K562 (cell line): Measurements from ENCODE around the gene MGST2. TPM values are rescaled to one million over a fixed set of nuclear protein-coding genes. Genes with fewer than 3 reads are reported as not detected.

ENCODE experiments used
- ATAC-seq: fragments of 200-7000 bp; cut with Tn5 transposase; 3 replicates; pipeline ENCODE4 v1.9.1; 2020; ENCODE audit warnings: moderate library complexity
- BruUV-seq: library from RNA; stranded (reverse); fragments of 400-500 nt; replicated peaks from 2 replicates; lab custom pipeline; 2021; lab: Mats Ljungman, UMichigan
- CTCF ChIA-PET: fragments of 300-600 bp; formaldehyde crosslinking; extraction: SDS; loops from one replicate; lab custom pipeline; 2021; ENCODE audit warnings: low intra/inter-chr PET ratio; lab: Yijun Ruan, JAX
- POLR2A ChIA-PET: fragments of 300-600, 350-650 bp; sonication (Branson Sonifier 250); formaldehyde crosslinking; extraction: SDS; loops from one replicate; lab custom pipeline; 2021; ENCODE audit warnings: antibody characterized with exemption, inconsistent platforms; lab: Yijun Ruan, JAX
- DNase-seq, 4 experiments: peaks; one replicate each; pipeline versions ENCODE4 v3.0.0 to v3.0.0-alpha.2; 2011 to 2018; ENCODE audit warnings: low spot score in 3 of 4, mixed read lengths in 3 of 4; ENCODE audit errors: extremely low read depth in 1 of 4
- FAIRE-seq: peaks from 2 replicates; lab custom pipeline; 2011; peaks lifted over from hg19 to GRCh38; lab: Jason Lieb, UNC
- H2AFZ ChIP-seq: 2 replicates; pipeline ENCODE4 v1.6.0; 2011; ENCODE audit warnings: low read depth, low read length, control low read depth, inconsistent platforms
- H3K27ac ChIP-seq: fragments of 200-600 bp; 3 replicates; pipeline ENCODE4 v1.8.0; 2011; ENCODE audit warnings: low read depth, mild to moderate bottlenecking, control low read depth, inconsistent platforms, low read length, moderate library complexity, mixed read lengths; ENCODE audit errors: extremely low read depth
- H3K27me3 ChIP-seq, 2 experiments: fragments of 300-600 bp in 1 of 2; 2 replicates in 1 of 2; 3 replicates in 1 of 2; pipeline versions ENCODE4 v1.6.0 to v1.8.0; 2011; ENCODE audit warnings: inconsistent platforms in 2 of 2, low read length in 2 of 2, mild to moderate bottlenecking in 1 of 2, mixed read lengths in 1 of 2, moderate library complexity in 1 of 2; ENCODE audit not compliant: control insufficient read depth in 2 of 2, insufficient read depth in 2 of 2
- H3K36me3 ChIP-seq: fragments of 300-600 bp; 3 replicates; pipeline ENCODE4 v1.8.0; 2011; ENCODE audit warnings: mild to moderate bottlenecking, low read length, inconsistent platforms; ENCODE audit not compliant: control insufficient read depth, insufficient read depth
- H3K4me1 ChIP-seq, 2 experiments: fragments of 200-600 bp in 1 of 2; replicated peaks in 1 of 2; 2 replicates in 1 of 2; 3 replicates in 1 of 2; pipeline versions ENCODE4 v1.5.1 to v1.8.0; 2011; ENCODE audit warnings: inconsistent platforms in 2 of 2, low read length in 2 of 2, mild to moderate bottlenecking in 1 of 2, mixed read lengths in 1 of 2, moderate library complexity in 1 of 2; ENCODE audit not compliant: control insufficient read depth in 2 of 2, insufficient read depth in 2 of 2
- H3K4me2 ChIP-seq: 2 replicates; pipeline ENCODE4 v1.6.1; 2011; ENCODE audit warnings: low read length, control low read depth, inconsistent platforms, mixed read lengths; ENCODE audit not compliant: insufficient read depth
- H3K4me3 ChIP-seq: fragments of 200-600 bp; sonication (generic), shearing (Covaris generic); 2 replicates; pipeline ENCODE4 v1.5.1; 2016; ENCODE audit warnings: control low read depth, inconsistent platforms
- H3K79me2 ChIP-seq: fragments of 200-600 bp; 3 replicates; pipeline ENCODE4 v1.8.0; 2011; ENCODE audit warnings: low read length, inconsistent platforms; ENCODE audit not compliant: control insufficient read depth, insufficient read depth
- H3K9ac ChIP-seq, 2 experiments: 2 replicates each; pipeline versions ENCODE4 v1.6.0 to v1.6.1; 2011; ENCODE audit warnings: low read depth in 2 of 2, low read length in 2 of 2, control low read depth in 1 of 2, inconsistent platforms in 1 of 2, mild to moderate bottlenecking in 1 of 2, mixed read lengths in 1 of 2; ENCODE audit not compliant: insufficient read depth in 1 of 2
- H3K9me1 ChIP-seq: one replicate; pipeline ENCODE4 v1.6.0; 2011; ENCODE audit warnings: inconsistent platforms, mild to moderate bottlenecking, low read length, moderate library complexity; ENCODE audit not compliant: control insufficient read depth, insufficient read depth
- H3K9me3 ChIP-seq: replicated peaks from 2 replicates; pipeline ENCODE4 v1.5.1; 2011; ENCODE audit warnings: low read depth, low read length, inconsistent platforms; ENCODE audit not compliant: control insufficient read depth, insufficient read depth
- H4K20me1 ChIP-seq: replicated peaks from 2 replicates; pipeline ENCODE4 v1.6.1; 2011; ENCODE audit warnings: low read length, inconsistent platforms, mixed read lengths; ENCODE audit not compliant: control insufficient read depth, insufficient read depth
- CBFA2T3 ChIP-seq: fragments of 450-650 bp; IDR thresholded peaks from 2 replicates; pipeline ENCODE4 v1.6.1; 2017
- CREB3 ChIP-seq: fragments of 450-650 bp; conservative IDR thresholded peaks from 2 replicates; pipeline ENCODE4 v1.6.1; 2016; ENCODE audit warnings: missing genetic modification characterization, low read depth, mild to moderate bottlenecking, missing compliant biosample characterization, moderate library complexity
- CTBP1 ChIP-seq: fragments of 450-650 bp; IDR thresholded peaks from 2 replicates; pipeline ENCODE4 v1.6.1; 2016; ENCODE audit warnings: borderline replicate concordance
- E2F4 ChIP-seq: sonication (generic); formaldehyde crosslinking; IDR thresholded peaks from 2 replicates; pipeline ENCODE4 v1.8.0; 2022; ENCODE audit warnings: mild to moderate bottlenecking, low read depth, missing genetic modification reagents
- EP300 ChIP-seq: IDR thresholded peaks from 2 replicates; pipeline ENCODE4 v1.6.1; 2012; ENCODE audit warnings: low read length, improper control_type of control experiment
- NFXL1 ChIP-seq: fragments of 450-650 bp; formaldehyde crosslinking; IDR thresholded peaks from 2 replicates; pipeline ENCODE4 v1.4.0; 2021; ENCODE audit warnings: mild to moderate bottlenecking
- NONO ChIP-seq, 2 experiments: fragments of 200-400 bp in 1 of 2; fragments of 450-650 bp in 1 of 2; formaldehyde crosslinking in 1 of 2; IDR thresholded peaks; 2 replicates each; pipeline ENCODE4 v1.6.1; 2017; ENCODE audit warnings: low read depth in 2 of 2, mild to moderate bottlenecking in 2 of 2, moderate library complexity in 2 of 2, low read length in 1 of 2
- RCOR1 ChIP-seq, 2 experiments: IDR thresholded peaks; 2 replicates each; pipeline ENCODE4 v1.6.1; 2012; ENCODE audit warnings: low read depth in 2 of 2, low read length in 2 of 2, borderline replicate concordance in 1 of 2, improper control_type of control experiment in 1 of 2
- RNF219 ChIP-seq: fragments of 250-450 bp; sonication (Bioruptor Pico); IDR thresholded peaks from 2 replicates; pipeline ENCODE4 v1.5.0; 2022; ENCODE audit warnings: mild to moderate bottlenecking
- TAL1 ChIP-seq: fragments of 450-650 bp; IDR thresholded peaks from 2 replicates; pipeline ENCODE4 v1.6.1; 2016; ENCODE audit warnings: mild to moderate bottlenecking
- TCF3 ChIP-seq: sonication (generic); formaldehyde crosslinking; IDR thresholded peaks from 2 replicates; pipeline ENCODE4 v1.4.0; 2020; ENCODE audit warnings: mild to moderate bottlenecking, missing genetic modification reagents
- TRIM28 ChIP-seq: fragments of 450-650 bp; IDR thresholded peaks from 2 replicates; pipeline ENCODE4 v1.6.1; 2017
- ZBTB8A ChIP-seq: fragments of 450-650 bp; IDR thresholded peaks from 2 replicates; pipeline ENCODE4 v1.6.1; 2018; ENCODE audit warnings: mild to moderate bottlenecking, moderate library complexity; ENCODE audit not compliant: partially characterized antibody
- ZMIZ1 ChIP-seq, 2 experiments: fragments of 150-350 bp in 1 of 2; IDR thresholded peaks; 2 replicates each; pipeline ENCODE4 v1.6.1; 2012 to 2016; ENCODE audit warnings: low read depth in 2 of 2, low read length in 2 of 2, mild to moderate bottlenecking in 1 of 2, moderate library complexity in 1 of 2
- ZNF217 ChIP-seq: sonication (generic); formaldehyde crosslinking; IDR thresholded peaks from 2 replicates; pipeline ENCODE4 v1.8.0; 2022; ENCODE audit warnings: mild to moderate bottlenecking, missing genetic modification reagents
- ZNF23 ChIP-seq: fragments of 250-450 bp; sonication (Bioruptor Pico); IDR thresholded peaks from 2 replicates; pipeline ENCODE4 v1.4.0; 2020; ENCODE audit warnings: mild to moderate bottlenecking
- WGBS: fragments of 100-300 bp; shearing (Covaris generic); methylation state at CpG from one replicate; pipeline ENCODE4 v1.1.6; 2016; ENCODE audit warnings: low coverage, mixed read lengths; ENCODE audit not compliant: insufficient coverage; ENCODE audit errors: missing lambda C conversion rate; 5-methylcytosine and 5-hydroxymethylcytosine counted together
- in situ Hi-C: fragments of 300-500 bp; cut with MboI; formaldehyde crosslinking; loops from 4 replicates; pipeline ENCODE4 v1.15.0; 2018; ENCODE audit warnings: inconsistent platforms, mixed read lengths
- intact Hi-C: fragments of 100-400 bp; cut with micrococcal nuclease; formaldehyde crosslinking; loops from 2 replicates; pipeline ENCODE4 v1.14.2; 2022
- polyA plus RNA-seq, 8 experiments: library from polyadenylated mRNA; depleted of rRNA in 4 of 8; stranded (reverse) in 5 of 8; unstranded in 3 of 8; fragments of >200 nt; fragmentation: Nextera tagmentation in 2 of 8; fragmentation: Illumina TruSeq in 1 of 8; extraction: Ambion mirVana in 2 of 8; extraction: Trizol in 1 of 8; gene quantifications; 2 replicates each; pipeline versions ENCODE4 v1.2.1 to v1.2.3, GENCODE V29; 2011 to 2014; ENCODE audit warnings: inconsistent platforms in 1 of 8, missing spikeins in 1 of 8
- total RNA-seq, 7 experiments: library from RNA; depleted of rRNA in 6 of 7; stranded (reverse); fragments of >200 nt in 6 of 7; fragmentation: Illumina TruSeq in 2 of 7; extraction: Trizol in 2 of 7; gene quantifications; 2 replicates each; pipeline versions ENCODE4 v1.2.1 to v1.2.3, GENCODE V29; 2011 to 2021; ENCODE audit warnings: low replicate concordance in 1 of 7

The MGST2 gene
- total and polyA plus RNA-seq, 9 of the 15 experiments (the other 6 are each of a cell fraction or from before 2014, with no cell fraction given): 38.7 to 115 (median 84.6) TPM

DNA sequence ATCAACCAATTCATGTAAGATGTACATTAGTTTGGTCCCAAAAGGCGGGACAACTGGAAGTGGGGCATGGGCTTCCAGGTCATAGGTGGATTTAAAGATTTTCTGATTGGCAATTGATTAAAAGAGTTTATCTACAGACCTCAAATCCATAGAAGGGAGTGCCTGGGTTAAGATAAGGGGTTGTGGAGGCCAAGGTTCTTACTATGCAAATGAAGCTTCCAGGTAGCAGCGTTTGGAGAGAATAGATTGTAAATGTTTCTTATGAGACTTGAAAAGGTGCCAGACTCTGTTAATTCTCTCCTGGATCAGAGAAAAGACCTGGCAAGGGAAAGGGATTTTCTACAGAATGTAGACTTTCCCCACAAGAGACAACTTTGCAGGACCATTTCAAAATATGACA is 2.4 kb downstream of the MGST2 start:
- Histone ChIP-seq H3K9me1 (no peaks in the 10 kb centered on the region), H3K9ac (no peak overlapping the region), H3K36me3 (peaks cover 6% of the 10 kb centered on the region; the same call in 1 of the 3 replicates), H2AFZ (no peak overlapping the region), H3K4me2 (no peak overlapping the region), H4K20me1 (no peaks in the 10 kb centered on the region; the same call in 1 of the 2 replicates), H3K4me3 (no peak overlapping the region), H3K27ac (no peak overlapping the region), H3K4me1 (peaks cover 20 to 47% of the 10 kb centered on the region in 2 experiments), H3K27me3 (no peaks in the 10 kb centered on the region), H3K79me2 (peaks cover 49% of the 10 kb centered on the region; the same call in 2 of the 3 replicates), H3K9me3 (no peaks in the 10 kb centered on the region)
- CTCF ChIA-PET: no interaction called here
- in situ Hi-C loops: no loop called here
- WGBS: 6% methylated on average over 2 of the region's 2 CpGs
- peak in 1 of 4 experiments; percentile 45 for DNase-seq
- ATAC-seq: no peak
- intact Hi-C loops: loop anchor here (5.0 kb wide), 1 partner anchor 484 kb away; the partner anchor contains the start of gene MAML3
- no TSS peak for BruUV-seq
- POLR2A ChIA-PET: no interaction called here
- FAIRE-seq: no peak
- TF ChIP-seq NFXL1 (no peak), CBFA2T3 (peak; percentile 67), RNF219 (CRISPR knock-in tag) (no peak), ZNF23 (CRISPR knock-in tag) (no peak), TCF3 (CRISPR knock-in tag) (peak; percentile 52), CTBP1 (0 out of 2 replicates have a peak, but pooled peaks have one; percentile 9), TAL1 (peak; percentile 42; the same call in 1 of the 2 replicates), EP300 (peak; percentile 33; the same call in 1 of the 2 replicates), CREB3 (tag) (no peak), ZMIZ1 (IDR thresholded peaks at IDR 0.05; ENCODE audit: low read depth in 2 of 2, low read length in 2 of 2) (no peak), ZNF217 (CRISPR knock-in tag) (no peak), RCOR1 (IDR thresholded peaks at IDR 0.05; ENCODE audit: borderline replicate concordance in 1 of 2, low read depth in 2 of 2, low read length in 2 of 2) (peak in 1 of 2 experiments; percentile 55; a peak in 1 of 4 replicates), E2F4 (CRISPR knock-in tag) (no peak), ZBTB8A (no peak), TRIM28 (no peak), NONO (IDR thresholded peaks at IDR 0.05; ENCODE audit: low read depth in 2 of 2, low read length in 1 of 2) (no peak)
